Measurements from ENCODE around the gene TMEM25. TPM values are rescaled to one million over a fixed set of nuclear protein-coding genes. Genes with fewer than 3 reads are reported as not detected.

The TMEM25 gene
- total and polyA plus RNA-seq, 5 donors = 8.7 to 16.1 (median 14.3) TPM

DNA sequence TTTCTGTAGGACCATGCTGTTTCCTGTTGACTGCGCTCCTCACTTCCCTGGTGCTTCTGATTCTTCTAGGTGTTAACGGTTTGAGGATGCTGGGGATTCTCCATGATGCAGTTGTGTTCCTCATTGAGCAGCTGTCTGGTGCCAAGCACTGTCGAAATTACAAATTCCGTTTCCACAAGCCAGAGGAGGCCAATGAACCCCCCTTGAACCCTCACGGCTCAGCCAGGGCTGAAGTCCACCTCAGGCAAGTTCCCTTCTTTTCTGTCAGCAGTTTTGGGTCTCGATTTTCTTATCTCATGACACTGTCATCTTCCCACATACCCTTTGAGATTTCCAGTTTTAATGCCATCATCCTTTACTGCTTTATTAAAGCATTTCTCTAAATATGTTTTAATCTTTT is 11.4 kb upstream of the TMEM25 start:
- H3K27me3 ChIP-seq (ENCODE audit: control insufficient read depth, insufficient read depth) = no peaks in the 10 kb centered on the region
- 81% methylated on average over 6 of the region's 6 CpGs for WGBS
- no peaks in the 10 kb centered on the region for H3K9me3 ChIP-seq (ENCODE audit: control insufficient read depth, low read length)
- no peak overlapping the region for H3K27ac ChIP-seq (ENCODE audit: low read length)
- intact Hi-C loops (cut with DNase I) = no loop called here
- H3K4me3 ChIP-seq (ENCODE audit: low read length) = no peak overlapping the region
- H3K4me1 ChIP-seq (ENCODE audit: control insufficient read depth, insufficient read depth, low read length) = no peaks in the 10 kb centered on the region
- ATAC-seq (no peak), DNase-seq (no peak)

GRCh38 chr11:118521892-118522311 is 9.1 kb upstream of the TMEM25 start:
- Histone ChIP-seq H3K4me3 (ENCODE audit: low read length) (no peak overlapping the region), H3K27ac (ENCODE audit: low read length) (no peak overlapping the region), H3K4me1 (ENCODE audit: control insufficient read depth, insufficient read depth, low read length) (no peaks in the 10 kb centered on the region), H3K27me3 (ENCODE audit: control insufficient read depth, insufficient read depth) (no peaks in the 10 kb centered on the region), H3K9me3 (ENCODE audit: control insufficient read depth, low read length) (no peaks in the 10 kb centered on the region)
- 57% methylated on average over 13 of the region's 13 CpGs for WGBS
- ATAC-seq = peak; percentile 42 to 44
- no peak for DNase-seq
- intact Hi-C loops (cut with DNase I) = no loop called here

DNA sequence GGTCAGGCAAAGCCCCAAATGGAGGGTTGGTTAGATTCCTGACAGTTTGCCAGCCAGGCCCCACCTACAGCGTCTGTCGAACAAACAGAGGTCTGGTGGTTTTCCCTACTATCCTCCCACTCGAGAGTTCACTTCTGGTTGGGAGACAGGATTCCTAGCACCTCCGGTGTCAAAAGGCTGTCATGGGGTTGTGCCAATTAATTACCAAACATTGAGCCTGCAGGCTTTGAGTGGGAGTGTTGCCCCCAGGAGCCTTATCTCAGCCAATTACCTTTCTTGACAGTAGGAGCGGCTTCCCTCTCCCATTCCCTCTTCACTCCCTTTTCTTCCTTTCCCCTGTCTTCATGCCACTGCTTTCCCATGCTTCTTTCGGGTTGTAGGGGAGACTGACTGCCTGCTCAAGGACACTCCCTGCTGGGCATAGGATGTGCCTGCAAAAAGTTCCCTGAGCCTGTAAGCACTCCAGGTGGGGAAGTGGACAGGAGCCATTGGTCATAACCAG is 8.4 kb upstream of the TMEM25 start:
- no peaks in the 10 kb centered on the region for H3K4me1 ChIP-seq (ENCODE audit: control insufficient read depth, insufficient read depth, low read length)
- DNase-seq = no peak
- no peaks in the 10 kb centered on the region for H3K9me3 ChIP-seq (ENCODE audit: control insufficient read depth, low read length)
- no peak overlapping the region for H3K4me3 ChIP-seq (ENCODE audit: low read length)
- ATAC-seq = peak; percentile 55 to 70
- no peaks in the 10 kb centered on the region for H3K27me3 ChIP-seq (ENCODE audit: control insufficient read depth, insufficient read depth)
- intact Hi-C loops (cut with DNase I) = no loop called here
- WGBS = 28% methylated on average over 6 of the region's 6 CpGs
- peak overlapping the region; percentile 28 for H3K27ac ChIP-seq (ENCODE audit: low read length)

DNA sequence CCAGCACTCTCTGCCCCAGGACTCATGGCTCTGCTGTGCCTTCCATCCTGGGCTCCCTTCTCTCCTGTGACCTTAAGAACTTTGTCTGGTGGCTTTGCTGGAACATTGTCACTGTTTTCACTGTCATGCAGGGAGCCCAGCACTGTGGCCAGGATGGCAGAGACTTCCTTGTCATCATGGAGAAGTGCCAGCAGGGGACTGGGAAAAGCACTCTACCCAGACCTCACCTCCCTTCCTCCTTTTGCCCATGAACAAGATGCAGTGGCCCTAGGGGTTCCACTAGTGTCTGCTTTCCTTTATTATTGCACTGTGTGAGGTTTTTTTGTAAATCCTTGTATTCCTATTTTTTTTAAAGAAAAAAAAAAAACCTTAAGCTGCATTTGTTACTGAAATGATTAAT is 6.6 kb upstream of the TMEM25 start:
- H3K4me1 ChIP-seq (ENCODE audit: control insufficient read depth, insufficient read depth, low read length) = no peaks in the 10 kb centered on the region
- H3K9me3 ChIP-seq (ENCODE audit: control insufficient read depth, low read length) = no peaks in the 10 kb centered on the region
- intact Hi-C loops (cut with DNase I) = no loop called here
- H3K27me3 ChIP-seq (ENCODE audit: control insufficient read depth, insufficient read depth) = no peaks in the 10 kb centered on the region
- H3K27ac ChIP-seq (ENCODE audit: low read length) = no peak overlapping the region
- peak in 1 of 2 donors; percentile 17 for ATAC-seq
- no peak overlapping the region for H3K4me3 ChIP-seq (ENCODE audit: low read length)
- DNase-seq = no peak

- 85% methylated on average over 6 of the region's 6 CpGs for WGBS
- ATAC-seq = no peak
- H3K27me3 ChIP-seq (ENCODE audit: control insufficient read depth, insufficient read depth) = no peaks in the 10 kb centered on the region
- no peaks in the 10 kb centered on the region for H3K4me1 ChIP-seq (ENCODE audit: control insufficient read depth, insufficient read depth, low read length)
- H3K27ac ChIP-seq (ENCODE audit: low read length) = no peak overlapping the region
- intact Hi-C loops (cut with DNase I) = no loop called here
- no peak overlapping the region for H3K4me3 ChIP-seq (ENCODE audit: low read length)
- H3K9me3 ChIP-seq (ENCODE audit: control insufficient read depth, low read length) = no peaks in the 10 kb centered on the region
- DNase-seq = no peak
Observed at GRCh38 chr11:118524757-118525470, 6.1 kb upstream of the TMEM25 start.

DNA sequence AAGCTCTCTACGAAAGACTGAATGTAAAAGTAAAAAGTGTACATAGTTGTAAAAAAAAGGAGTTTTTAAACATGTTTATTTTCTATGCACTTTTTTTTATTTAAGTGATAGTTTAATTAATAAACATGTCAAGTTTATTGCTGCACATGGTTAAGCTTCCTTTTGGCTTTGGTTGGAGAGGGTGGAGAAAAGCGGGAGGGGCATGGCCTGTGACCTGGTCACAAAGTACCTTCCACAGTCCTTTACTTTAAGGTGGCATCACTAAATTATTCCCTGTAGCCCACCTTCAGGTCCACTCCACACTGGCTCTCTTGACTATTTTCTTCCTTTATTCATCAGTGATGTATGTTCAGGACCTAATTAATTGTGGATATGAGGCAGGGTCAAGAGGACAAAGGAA is 4.3 kb upstream of the TMEM25 start:
- no peaks in the 10 kb centered on the region for H3K9me3 ChIP-seq (ENCODE audit: control insufficient read depth, low read length)
- H3K4me3 ChIP-seq (ENCODE audit: low read length) = no peak overlapping the region
- no peaks in the 10 kb centered on the region for H3K4me1 ChIP-seq (ENCODE audit: control insufficient read depth, insufficient read depth, low read length)
- H3K27ac ChIP-seq (ENCODE audit: low read length) = no peak overlapping the region
- no peak for ATAC-seq
- intact Hi-C loops (cut with DNase I) = no loop called here
- WGBS = 88% methylated on average over 2 of the region's 2 CpGs
- no peak for DNase-seq
- H3K27me3 ChIP-seq (ENCODE audit: control insufficient read depth, insufficient read depth) = no peaks in the 10 kb centered on the region

DNA sequence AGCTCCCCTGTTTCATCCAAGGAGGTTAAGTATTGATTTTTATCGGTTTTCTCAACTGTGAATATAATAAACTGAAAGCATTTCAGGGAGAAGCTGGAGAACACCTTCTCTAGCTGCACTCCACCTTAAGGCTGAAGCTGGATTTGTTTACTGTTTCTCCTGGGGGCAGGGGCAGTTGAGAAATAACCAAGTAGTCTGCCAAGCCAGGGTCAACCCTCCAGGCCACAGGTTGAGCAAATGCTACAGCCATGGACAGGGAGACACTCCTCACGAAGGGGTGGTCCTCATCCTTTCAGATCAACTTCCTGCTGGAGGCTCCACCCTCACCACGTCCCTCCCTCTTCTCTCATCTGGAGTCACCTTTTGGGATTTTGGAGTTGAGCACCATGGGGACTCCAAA is 3.9 kb upstream of the TMEM25 start, which contains the start of gene TTC36:
TSS of gene TTC36 (plus strand) at position 366 of the 400 bp plus-strand sequence. CDS start at position 387, 21 bp downstream.
- 74% methylated on average over 3 of the region's 3 CpGs for WGBS
- no peak for DNase-seq

DNA sequence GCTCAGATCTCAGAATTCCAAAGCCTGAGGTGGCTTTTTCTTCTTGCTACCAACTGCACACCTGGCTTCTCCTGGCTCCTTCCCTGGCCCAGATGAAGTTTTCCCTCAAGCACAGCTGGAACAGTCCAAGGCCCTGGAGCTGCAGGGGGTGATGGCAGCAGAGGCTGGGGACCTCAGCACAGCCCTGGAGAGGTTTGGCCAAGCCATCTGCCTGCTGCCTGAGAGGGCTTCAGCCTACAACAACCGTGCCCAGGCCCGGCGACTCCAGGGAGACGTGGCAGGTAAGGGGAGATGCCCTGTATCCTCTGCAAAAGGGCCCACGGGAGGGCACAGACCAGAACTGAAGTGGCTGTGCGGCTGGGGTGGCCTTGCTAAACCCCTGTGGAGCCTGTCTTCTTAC is 2.5 kb upstream of the TMEM25 start:
- no peak overlapping the region for H3K27ac ChIP-seq (ENCODE audit: low read length)
- ATAC-seq (no peak), DNase-seq (no peak)
- H3K4me3 ChIP-seq (ENCODE audit: low read length) = no peak overlapping the region
- intact Hi-C loops (cut with DNase I) = no loop called here
- H3K27me3 ChIP-seq (ENCODE audit: control insufficient read depth, insufficient read depth) = no peaks in the 10 kb centered on the region
- H3K4me1 ChIP-seq (ENCODE audit: control insufficient read depth, insufficient read depth, low read length) = no peaks in the 10 kb centered on the region
- WGBS = 92% methylated on average over 6 of the region's 6 CpGs
- no peaks in the 10 kb centered on the region for H3K9me3 ChIP-seq (ENCODE audit: control insufficient read depth, low read length)

More for the DNA sequence above, 3.9 kb upstream of the TMEM25 start, which contains the start of gene TTC36:
- no peak within 1 kb of the TSS for H3K27ac ChIP-seq (ENCODE audit: low read length)
- H3K27me3 ChIP-seq (ENCODE audit: control insufficient read depth, insufficient read depth) = no peaks in the 10 kb centered on the region
- H3K4me3 ChIP-seq (ENCODE audit: low read length) = no peak within 1 kb of the TSS
- no peak for ATAC-seq
- intact Hi-C loops (cut with DNase I) = no loop called here
- H3K9me3 ChIP-seq (ENCODE audit: control insufficient read depth, low read length) = no peaks in the 10 kb centered on the region
- no peaks in the 10 kb centered on the region for H3K4me1 ChIP-seq (ENCODE audit: control insufficient read depth, insufficient read depth, low read length)

DNA sequence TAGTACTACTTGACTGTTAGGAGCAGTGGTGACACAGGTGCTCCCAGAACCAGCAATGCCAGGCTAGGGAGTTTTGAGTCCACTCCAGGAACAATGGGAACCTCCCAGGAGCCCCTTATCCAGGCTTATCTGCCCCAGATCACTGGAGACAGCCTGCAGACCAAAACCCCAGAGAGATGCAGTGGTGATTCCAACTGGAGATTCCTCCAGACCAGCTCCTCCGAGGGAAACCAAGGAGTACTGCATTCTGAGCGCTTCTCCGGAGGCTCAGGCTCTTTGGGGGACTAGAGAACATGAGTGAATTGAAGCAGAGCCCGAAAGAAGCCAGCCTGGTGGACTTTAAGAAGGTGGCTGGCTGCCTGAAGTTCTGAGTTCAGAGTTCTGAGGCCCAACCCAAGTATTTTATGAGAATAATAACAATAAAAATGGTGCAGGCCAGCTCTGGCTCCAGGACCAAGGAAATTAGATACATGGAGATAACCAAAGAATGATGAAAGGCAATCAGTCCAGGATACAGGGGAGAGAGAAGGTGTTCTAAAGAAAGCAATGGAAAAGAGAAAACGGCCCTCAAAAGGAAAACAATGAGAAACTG is 1.3 kb upstream of the TMEM25 start:
- H3K9me3 ChIP-seq (ENCODE audit: control insufficient read depth, low read length) = no peaks in the 10 kb centered on the region
- H3K27ac ChIP-seq (ENCODE audit: low read length) = no peak overlapping the region
- no peak for DNase-seq
- H3K4me3 ChIP-seq (ENCODE audit: low read length) = no peak overlapping the region
- H3K27me3 ChIP-seq (ENCODE audit: control insufficient read depth, insufficient read depth) = no peaks in the 10 kb centered on the region
- H3K4me1 ChIP-seq (ENCODE audit: control insufficient read depth, insufficient read depth, low read length) = no peaks in the 10 kb centered on the region
- WGBS = 72% methylated on average over 5 of the region's 5 CpGs
- ATAC-seq = no peak
- intact Hi-C loops (cut with DNase I) = no loop called here

GRCh38 chr11:118530180-118530682 is 761 bp upstream of the TMEM25 start:
- H3K27ac ChIP-seq (ENCODE audit: low read length) = no peak overlapping the region
- 5% methylated on average over 31 of the region's 31 CpGs for WGBS
- intact Hi-C loops (cut with DNase I) = no loop called here

GRCh38 chr11:118531597-118532084 is 649 bp downstream of the TMEM25 start:
- Histone ChIP-seq H3K27ac (ENCODE audit: low read length) (no peak overlapping the region), H3K9me3 (ENCODE audit: control insufficient read depth, low read length) (no peaks in the 10 kb centered on the region), H3K27me3 (ENCODE audit: control insufficient read depth, insufficient read depth) (no peaks in the 10 kb centered on the region), H3K4me1 (ENCODE audit: control insufficient read depth, insufficient read depth, low read length) (no peaks in the 10 kb centered on the region), H3K4me3 (ENCODE audit: low read length) (peak overlapping the region; percentile 56)
- DNase-seq (no peak), ATAC-seq (no peak)
- WGBS = 29% methylated on average over 12 of the region's 12 CpGs
- intact Hi-C loops (cut with DNase I) = no loop called here

More at GRCh38 chr11:118530180-118530682, 761 bp upstream of the TMEM25 start:
- no peaks in the 10 kb centered on the region for H3K27me3 ChIP-seq (ENCODE audit: control insufficient read depth, insufficient read depth)
- H3K4me1 ChIP-seq (ENCODE audit: control insufficient read depth, insufficient read depth, low read length) = no peaks in the 10 kb centered on the region
- ATAC-seq (no peak), DNase-seq (no peak)
- no peaks in the 10 kb centered on the region for H3K9me3 ChIP-seq (ENCODE audit: control insufficient read depth, low read length)
- peak overlapping the region; percentile 56 for H3K4me3 ChIP-seq (ENCODE audit: low read length)
